NCI-H748 treated with DMSO at 0.1 percent for 48 hours (cell line): ENCODE results near the gene KIF5A.

Experiments
- DNase-seq: peaks from one replicate; lab custom pipeline; 2025; lab: John Stamatoyannopoulos, UW

The KIF5A gene

DNA sequence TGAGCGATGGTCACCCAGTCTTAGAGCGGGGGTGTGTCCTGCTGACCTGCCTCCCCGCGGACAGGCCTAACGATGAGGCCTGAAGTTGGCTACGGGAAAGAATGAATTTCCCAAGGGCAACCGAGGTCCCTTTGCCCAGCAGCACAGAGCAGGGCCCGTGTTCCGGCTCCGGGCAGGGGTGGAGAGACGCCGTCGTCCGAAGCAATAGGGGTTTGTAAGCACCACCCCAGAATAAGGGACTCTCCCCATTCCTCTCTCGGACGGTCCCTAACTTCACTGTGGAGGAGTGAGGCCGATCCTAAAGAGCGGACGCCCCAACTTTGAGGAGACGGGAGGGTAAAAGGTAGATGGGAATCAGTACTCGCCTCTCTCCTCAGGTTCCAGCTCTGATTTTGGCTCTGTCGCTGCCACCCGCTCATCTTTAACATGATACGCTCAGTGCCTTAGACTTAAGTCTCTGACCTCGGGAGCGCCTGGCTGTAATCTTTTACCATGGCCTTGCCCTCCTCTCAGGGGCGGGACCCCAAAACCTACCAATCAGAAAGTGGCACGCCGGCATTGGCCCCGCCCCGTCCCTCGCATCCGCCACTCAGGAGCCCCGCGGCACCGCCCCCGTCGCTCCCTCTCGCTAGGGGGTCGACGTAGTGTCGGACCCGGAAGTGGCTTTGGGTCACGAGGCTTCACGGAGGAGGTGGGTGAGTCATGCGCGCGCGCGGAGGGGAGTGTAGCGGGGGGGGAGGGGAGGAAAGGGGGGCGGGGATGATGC, 29.6 kb upstream of the KIF5A start, which contains the start of gene DDIT3:
Gene DDIT3, minus strand, starts transcription at position 462 of the 766 bp plus-strand sequence. CDS start 3,108 bp downstream, outside the sequence.
- peak; percentile 94 for DNase-seq

DNA sequence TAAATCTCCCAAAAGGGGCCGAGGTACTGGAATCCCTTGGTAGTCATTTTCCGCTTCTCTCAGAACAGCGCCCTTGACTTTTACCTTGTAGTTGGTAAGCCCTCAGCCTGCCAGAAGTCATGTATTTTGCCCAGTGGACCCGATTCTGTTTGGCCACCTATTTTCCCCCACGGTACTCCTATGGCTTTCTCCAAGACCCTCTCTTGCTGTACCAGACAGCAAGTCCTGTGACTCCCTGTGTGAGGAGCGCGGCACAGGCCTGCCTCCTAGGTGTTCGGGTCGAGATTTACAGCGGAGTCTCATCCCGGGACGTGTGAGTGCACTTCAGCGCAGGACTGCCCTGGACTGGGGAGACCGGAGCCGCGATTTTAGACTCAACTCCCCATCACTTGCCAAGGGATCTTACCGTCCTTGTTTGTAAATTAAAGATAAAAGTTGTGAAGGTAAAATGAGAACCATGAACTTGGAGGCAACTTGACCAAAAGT, 28.3 kb upstream of the KIF5A start:
- no peak for DNase-seq

DNA sequence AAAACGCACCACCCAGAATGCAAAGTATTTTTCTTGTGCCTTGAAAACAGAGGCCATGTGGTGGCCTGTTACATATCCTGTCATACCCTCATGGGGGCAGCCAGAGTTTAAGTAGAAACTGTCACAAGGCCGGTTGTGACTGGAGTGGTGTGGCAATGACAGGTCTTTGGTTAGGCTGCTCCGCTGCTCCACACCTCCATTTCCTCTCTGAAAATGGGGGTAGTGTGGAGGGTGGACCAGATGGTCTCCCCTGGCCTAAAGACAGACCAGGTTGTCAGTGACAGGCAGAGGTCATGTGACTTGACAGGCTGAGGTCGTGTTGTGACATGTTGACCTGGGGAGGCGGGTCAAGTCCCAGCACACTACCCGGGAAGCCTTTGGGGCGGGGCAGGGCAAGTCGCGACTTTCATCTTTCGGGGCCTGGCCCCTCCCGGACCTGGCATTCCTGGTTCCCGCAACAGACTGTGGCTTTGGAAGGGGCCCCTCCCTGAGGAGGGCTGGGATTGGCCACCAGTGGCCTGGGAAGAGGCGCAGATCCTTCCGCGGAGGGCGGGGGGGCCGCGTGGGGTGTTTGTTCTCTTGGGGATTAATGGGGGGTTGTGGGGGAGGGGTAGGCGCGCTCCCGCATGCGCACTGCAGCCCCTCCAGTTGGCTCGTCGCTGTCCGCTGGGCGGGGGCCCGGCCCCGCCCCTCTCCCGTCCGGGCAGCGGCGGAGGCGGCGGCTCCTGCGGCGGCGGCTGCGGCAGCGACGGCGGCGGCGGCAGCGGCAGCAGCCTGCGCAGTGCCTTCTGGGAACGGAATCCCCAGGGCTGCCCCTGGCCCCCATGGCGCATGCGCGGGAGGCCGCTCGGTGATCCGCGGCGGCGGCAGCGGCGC, 27.6 kb upstream of the KIF5A start, which contains the start of gene MBD6:
Gene MBD6, plus strand, starts transcription at position 814 of the 876 bp plus-strand sequence. CDS start 1,480 bp downstream, outside the sequence.
- DNase-seq, result peak; percentile 72

DNA sequence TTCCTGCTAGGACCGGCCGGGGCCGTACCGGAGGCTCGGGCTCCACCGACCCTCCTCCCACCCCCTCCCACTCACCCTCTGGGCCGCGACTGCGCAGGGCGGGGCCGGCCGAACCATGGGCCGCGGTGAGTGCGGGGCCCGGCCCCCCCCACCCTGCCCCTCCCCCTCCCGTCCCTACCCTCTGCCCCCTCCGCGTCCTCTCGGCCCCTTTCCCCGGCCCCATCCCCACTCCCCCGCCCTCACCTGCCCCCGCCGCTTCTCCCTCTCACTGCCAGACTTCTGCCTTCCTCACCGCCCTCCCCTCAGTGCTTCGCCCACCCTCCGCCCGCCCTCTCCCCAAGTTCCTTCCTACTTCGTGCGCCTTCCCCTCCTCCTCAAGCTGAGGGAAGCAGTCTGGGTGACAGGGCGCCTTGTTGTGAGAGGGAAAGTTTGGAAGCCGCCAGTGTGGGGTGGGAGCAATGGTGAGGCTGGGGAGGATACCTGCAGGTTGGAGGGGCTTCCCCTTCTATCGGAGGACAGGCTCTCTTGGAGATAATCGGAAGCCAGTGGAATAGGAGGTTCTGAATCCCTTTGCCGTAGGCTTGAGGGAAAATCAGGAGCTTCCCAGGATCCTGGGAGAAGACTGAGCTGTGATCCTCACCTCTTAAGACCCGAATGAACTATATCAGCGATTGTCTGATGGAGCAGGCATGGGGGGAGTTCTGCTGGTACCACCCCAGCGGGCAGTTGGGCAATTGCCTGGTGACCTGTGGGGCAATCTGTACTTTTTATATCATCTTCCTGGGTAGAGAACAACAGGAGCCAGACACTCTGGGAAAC, 26.7 kb upstream of the KIF5A start:
- DNase-seq, result peak; percentile 25

DNA sequence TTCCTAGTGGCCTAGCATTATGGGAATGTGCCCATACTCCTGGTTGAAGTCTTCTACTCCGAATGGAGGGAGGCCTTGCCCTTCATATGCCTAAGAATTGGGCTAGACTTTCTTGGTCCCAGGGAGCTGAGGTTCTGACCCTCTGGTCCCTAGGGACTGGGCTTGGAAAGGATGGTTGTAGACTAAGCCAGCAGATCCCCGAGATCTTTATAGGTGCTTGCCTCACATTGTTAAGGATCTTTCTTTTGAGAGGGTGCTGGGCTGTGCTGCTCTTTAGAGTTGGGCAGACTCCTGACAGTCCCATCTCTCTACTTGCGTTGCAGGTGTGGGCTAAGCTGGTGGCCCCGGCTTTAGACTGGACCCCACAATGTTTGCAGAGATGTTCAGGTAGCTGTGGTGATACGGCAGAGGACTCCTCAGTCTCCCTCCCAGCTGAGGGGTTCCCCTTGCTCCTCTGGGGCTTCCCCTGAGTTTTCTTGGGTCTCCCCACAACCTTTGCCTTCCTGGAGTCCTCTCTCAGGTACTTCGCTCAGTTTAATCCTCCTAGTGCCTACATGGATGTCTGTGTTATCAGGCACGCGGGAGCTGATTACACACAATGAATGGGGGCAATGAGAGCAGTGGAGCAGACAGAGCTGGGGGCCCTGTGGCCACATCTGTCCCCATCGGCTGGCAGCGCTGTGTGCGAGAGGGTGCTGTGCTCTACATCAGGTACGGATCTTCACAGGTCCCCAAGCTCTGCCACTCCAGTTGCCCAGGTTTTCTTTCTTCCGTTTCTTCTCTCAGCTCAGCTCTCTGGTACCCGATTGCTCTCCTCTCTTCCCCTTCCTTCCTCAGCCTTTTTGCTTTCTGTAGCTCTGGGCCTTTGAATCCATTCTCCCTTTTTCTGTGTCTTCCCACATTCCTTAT, 25.9 kb upstream of the KIF5A start:
- no peak for DNase-seq

DNA sequence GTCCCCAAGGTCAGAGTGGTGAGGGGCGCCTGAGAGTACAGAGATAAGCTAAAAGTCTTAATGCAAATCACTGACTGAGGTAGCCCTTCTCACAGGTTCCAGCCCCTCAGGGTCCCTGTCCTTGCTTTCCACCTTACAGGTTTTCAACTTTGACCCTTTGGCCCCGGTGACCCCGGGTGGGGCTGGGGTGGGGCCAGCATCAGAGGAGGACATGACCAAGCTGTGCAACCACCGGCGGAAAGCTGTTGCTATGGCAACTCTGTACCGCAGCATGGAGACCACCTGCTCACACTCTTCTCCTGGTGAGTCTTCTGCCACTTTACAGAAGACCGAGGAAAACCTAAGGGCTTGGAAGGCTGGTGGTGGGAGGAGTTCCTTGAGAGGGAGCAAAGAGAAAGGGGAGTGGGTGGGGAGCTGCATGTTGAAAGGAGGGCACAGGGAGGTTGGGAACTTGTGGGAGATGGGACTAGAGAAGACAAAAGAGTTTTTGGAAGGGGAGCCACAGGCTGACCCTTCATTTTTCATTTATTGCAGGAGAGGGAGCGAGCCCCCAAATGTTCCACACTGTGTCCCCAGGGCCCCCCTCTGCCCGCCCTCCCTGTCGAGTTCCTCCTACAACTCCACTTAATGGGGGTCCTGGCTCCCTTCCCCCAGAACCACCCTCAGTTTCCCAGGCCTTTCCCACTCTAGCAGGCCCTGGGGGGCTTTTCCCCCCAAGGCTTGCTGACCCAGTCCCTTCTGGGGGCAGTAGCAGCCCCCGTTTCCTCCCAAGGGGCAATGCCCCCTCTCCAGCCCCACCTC, 24.8 kb upstream of the KIF5A start:
- no peak for DNase-seq

DNA sequence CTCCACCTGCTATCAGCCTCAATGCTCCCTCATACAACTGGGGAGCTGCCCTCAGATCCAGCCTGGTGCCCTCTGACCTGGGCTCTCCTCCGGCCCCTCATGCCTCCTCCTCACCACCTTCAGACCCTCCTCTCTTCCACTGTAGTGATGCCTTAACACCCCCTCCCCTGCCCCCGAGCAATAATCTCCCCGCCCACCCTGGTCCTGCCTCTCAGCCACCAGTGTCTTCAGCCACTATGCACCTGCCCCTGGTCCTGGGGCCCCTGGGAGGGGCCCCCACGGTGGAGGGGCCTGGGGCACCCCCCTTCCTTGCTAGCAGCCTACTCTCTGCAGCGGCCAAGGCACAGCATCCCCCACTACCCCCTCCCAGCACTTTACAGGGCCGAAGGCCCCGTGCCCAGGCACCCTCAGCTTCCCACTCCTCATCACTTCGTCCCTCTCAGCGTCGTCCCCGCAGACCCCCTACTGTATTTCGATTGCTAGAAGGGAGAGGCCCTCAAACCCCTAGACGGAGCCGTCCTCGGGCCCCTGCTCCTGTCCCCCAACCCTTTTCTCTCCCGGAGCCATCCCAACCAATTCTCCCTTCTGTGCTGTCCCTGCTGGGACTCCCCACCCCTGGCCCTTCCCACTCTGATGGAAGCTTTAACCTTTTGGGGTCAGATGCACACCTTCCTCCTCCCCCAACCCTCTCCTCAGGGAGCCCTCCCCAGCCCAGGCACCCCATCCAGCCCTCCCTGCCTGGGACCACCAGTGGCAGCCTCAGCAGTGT, 24.0 kb upstream of the KIF5A start:
- no peak for DNase-seq

DNA sequence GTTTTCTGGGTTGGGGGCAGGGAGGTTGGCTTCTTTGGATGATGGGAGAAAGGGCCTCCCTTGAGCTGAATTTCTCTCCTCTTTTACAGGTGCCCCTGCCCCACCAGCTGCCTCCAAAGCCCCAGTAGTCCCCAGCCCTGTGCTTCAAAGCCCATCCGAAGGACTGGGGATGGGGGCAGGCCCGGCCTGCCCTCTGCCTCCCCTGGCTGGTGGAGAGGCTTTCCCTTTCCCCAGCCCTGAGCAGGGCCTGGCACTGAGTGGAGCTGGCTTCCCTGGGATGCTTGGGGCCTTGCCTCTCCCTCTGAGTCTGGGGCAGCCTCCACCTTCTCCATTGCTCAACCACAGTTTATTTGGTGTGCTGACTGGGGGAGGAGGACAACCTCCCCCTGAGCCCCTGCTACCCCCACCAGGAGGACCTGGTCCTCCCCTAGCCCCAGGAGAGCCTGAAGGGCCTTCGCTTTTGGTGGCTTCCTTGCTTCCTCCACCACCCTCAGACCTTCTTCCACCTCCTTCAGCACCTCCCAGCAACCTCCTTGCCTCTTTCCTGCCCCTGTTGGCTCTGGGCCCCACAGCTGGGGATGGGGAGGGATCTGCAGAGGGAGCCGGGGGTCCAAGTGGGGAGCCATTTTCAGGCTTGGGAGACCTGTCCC, 23.2 kb upstream of the KIF5A start:
- DNase-seq, result no peak

DNA sequence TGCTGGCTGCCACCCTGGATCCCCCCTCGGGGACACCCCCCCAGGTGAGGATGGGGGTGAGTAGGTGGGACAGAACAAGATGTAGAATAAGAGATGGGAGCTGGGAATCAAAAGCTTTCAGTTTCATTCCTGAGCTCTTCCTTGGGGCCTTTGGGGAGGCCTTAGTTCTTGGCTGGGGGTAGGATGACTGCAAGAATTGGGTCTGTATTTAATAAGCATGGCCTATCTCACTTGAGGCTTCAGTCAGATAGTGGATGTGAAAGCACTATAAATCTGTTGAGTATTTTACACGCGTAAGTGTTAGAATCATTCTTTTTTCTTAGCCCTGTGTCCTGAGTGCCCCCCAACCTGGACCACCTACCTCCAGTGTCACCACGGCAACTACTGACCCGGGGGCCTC, 22.7 kb upstream of the KIF5A start:
- no peak for DNase-seq

DNA sequence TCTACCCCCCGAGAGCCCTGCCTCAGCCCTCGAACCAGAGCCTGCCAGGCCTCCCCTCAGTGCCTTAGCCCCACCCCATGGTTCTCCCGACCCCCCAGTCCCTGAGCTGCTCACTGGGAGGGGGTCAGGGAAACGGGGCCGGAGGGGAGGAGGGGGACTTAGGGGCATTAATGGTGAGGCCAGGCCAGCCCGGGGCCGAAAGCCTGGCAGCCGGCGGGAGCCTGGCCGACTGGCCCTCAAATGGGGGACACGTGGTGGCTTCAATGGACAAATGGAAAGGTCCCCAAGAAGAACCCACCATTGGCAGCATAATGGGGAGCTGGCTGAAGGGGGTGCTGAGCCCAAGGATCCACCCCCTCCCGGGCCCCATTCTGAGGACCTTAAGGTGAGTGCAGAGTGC, 21.7 kb upstream of the KIF5A start:
- no peak for DNase-seq

DNA sequence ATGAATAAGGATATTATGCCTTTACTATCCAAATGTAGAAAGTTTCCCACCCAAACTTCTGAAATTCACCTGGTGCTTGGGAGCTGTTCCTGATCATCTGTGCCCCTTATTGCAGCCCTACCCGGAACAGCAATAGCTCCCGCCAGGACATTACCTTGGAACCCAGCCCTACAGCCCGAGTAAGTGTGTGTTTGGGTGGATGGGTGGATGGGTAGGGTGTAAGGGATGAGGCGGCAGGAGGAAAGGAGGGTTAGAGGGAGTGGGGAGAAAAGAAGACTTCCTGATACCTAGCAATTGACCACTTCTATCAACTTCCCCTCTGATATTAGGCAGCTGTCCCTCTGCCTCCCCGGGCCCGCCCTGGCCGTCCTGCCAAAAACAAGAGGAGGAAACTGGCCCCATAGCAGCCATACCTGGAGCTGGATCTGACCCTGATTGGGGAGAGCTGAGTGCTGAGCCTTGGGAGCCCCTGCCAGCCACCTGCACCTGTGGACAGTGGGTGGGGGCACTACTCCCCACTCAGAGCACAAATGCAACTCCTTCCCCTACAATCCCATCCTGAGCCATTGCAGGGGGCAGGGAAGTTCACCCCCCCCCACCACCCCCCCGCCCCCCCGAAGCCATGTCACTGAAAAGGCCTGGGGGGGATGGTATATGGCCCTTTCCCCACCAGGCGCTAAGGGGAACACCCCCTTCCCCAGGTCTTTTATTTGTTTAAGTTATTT, 20.9 kb upstream of the KIF5A start:
- DNase-seq, result no peak

DNA sequence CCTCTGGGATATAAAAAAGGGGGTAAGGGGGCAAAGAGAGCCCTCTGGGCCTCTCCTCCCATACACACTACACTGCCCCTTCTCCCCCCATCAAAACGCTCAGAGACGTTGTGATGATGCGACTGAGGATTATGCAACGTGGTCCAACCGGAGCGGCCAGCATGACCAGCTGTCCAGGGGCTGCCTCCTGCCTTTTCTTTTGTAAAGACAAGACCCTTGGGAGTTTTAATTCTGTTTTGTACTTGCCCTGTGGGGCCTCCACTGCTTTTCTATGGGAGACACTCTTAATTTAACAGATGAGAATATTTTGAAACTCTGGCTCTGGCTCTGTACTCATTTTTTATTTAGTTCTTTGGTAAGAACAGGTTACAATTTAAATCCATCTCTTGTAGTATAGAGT, 20.0 kb upstream of the KIF5A start:
- DNase-seq, result no peak

DNA sequence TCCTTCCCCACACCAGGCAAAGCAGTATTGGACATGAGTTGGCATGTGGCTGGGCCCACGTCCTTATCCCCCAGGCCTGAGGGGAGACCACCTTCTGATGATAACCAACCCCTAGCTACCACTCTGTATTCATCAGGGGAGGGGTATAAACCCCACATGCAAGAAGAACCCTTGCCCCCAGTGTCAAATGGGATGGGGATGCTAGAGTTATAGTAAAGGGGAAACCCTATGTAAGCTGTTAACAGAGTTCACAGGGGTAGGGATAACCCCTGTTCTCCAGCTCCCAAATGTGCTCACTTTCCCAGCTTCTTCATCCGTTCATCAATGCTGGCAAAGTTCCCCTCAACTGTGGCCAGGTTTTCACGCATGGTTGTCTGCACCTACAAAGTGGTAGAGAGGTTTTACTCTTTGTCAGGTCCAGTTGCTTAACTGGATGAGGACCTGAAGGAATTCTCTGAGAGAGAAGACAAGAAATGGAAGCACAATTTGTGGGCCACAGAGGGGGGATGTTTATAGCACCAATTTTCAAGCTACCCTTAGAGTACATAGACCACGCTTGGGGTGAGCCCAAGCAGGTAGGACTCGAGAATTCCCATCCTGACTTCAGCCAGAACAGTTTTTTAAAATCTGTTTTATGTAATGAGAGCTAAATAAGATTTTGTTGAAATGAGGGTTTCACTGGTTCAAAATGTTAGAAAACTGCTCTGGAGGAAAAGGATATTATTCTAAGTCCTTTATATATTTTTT, 19.3 kb upstream of the KIF5A start:
- no peak for DNase-seq

DNA sequence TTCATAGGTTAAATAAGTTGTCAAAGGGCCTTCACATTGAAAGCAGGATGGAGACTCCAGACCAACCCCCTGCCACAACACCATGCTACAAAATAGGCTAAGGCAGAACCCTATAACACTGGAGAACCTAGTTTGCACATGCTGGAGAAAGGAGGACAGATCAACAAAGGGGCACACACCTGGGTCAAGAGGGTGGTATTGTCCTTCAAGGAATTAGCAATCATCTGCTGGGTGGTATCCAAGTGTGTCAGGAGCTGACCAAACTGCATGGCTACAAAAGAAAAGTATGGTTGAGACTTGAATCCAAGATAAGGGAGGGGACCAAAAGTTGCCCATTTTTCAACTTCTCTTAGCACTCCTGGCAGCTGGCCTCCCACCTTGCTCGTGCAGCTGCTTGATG, 18.0 kb upstream of the KIF5A start:
- no peak for DNase-seq

DNA sequence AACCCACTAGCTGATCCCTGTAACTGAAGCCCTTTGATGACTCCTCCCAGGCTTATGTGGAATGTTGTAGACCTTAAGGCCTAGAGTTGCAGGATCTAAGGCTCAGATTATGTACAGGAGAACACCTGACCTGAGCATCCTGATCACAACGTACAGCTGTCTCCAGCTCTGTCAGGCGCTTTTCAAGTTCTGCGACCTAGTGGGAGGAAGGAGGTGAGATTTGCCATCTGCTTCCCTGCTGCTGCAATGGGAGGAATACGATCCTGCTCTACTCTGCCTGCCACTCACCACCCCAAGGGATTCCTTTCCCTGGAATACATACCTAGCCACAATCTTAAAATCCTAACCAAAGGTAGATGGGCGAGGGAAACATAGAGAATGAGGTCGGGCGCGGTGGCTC, 16.7 kb upstream of the KIF5A start:
- DNase-seq, result no peak

DNA sequence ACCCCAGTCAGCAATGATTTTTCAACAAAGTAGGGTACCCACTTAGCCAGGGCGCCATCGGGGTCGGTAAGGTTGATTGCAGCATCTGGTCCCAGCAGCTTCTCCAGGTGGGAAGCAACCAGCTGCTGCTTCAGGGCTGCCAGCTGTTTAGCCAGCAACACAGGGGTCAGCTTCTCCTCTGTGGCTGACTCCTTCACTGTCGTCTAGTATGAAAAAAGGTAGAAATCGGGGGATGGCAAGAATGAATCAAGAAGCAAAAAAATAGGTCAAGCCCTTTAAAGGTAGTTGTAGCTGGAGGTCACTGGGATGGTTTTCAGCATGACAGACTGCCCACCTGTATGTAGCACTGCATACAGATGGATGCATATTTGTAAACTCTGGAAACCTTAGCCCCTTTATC, 15.6 kb upstream of the KIF5A start:
- DNase-seq, result no peak

DNA sequence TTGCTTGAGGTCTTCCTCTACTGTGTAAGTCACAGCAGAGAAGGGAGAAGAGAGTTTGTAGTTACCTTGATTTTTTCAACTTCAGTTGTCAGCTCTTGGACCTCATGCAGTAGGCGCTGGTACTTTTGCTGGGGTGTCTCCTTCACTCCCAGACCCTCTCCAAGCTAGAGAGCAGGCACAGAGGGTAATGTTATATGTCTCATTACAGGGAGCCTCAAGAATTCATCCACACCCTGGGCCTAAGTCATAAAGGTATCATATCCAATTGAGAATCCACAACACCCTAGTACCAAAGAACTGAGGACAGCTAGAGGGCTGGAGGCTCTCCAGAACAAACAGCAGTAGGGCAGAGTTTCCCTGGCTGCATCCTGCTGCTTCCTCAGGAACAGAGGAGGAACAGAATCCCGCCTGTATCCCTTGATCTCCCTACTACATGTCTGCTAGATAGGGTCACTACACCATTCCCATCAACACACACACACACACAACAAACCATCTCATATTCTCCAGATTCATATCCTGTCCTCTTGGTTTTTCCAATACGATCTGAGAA, 14.8 kb upstream of the KIF5A start:
- DNase-seq, result no peak
